ENCODE measurements around the gene LCE5A.
"Not testable (repeated sequence)": the region's sequence is repeated elsewhere in the genome, so short reads cannot be mapped to it uniquely, and the experiment has no call there.

The LCE5A gene

GRCh38 chr1:152515434-152515783 is 4.8 kb downstream of the LCE5A start:
- intact Hi-C loops (cut with DNase I): no loop called here
- peak in 4 of 10 donors; percentile 16 to 87 (median 65) for DNase-seq

GRCh38 chr1:152516082-152516481 is 5.5 kb downstream of the LCE5A start:
- no peak for DNase-seq
- intact Hi-C loops (cut with DNase I): no loop called here

DNA sequence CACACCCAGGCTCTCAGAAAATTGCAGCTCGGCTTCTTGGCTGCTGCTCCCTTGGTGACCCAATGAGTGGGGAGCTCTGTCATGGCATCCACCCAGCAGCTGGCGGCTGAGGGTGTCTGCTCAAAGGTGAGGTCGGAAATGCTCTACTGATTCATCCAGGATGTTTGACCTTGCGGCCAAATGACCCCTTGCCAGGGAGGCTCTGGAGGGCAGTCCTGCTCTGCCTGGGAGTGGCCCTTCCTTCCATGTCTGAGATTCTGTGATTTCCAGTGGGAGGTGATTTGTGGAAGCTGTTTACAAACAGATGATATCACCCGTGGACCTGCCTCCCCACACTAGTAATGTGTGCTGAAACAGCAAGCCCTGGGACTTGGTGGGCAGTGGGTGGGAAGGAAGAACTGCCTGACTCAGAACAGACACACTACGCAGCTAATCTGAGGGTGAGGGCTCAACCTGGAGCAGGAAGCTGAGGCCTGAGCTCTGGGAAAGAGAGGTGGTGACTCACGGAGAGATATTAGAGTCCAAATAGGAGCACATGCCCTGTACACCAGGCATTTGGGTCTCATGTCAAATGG is 6.7 kb downstream of the LCE5A start:
- intact Hi-C loops (cut with DNase I): no loop called here

DNA sequence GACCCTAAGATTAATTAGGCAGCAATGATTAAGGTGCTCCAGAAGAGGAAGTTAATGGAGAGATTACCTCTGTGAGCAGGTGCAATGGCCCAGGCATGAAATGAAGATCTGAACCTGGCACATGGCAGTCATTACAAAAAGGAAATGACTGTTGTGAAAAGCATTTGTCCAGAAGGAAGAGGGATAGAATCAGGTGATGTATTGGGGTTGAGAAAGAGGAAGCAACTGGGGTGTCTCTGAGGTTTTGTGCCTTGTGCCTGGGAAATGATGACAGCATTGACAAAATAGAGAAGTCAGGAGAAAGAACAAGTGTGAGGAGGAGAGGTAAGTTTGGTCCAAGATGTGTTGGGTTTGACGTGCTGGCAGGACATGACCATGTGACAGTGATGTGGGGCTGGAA is 9.2 kb downstream of the LCE5A start:
- intact Hi-C loops (cut with DNase I): no loop called here

More for the DNA sequence above, 6.7 kb downstream of the LCE5A start:
- no peak for DNase-seq

DNA sequence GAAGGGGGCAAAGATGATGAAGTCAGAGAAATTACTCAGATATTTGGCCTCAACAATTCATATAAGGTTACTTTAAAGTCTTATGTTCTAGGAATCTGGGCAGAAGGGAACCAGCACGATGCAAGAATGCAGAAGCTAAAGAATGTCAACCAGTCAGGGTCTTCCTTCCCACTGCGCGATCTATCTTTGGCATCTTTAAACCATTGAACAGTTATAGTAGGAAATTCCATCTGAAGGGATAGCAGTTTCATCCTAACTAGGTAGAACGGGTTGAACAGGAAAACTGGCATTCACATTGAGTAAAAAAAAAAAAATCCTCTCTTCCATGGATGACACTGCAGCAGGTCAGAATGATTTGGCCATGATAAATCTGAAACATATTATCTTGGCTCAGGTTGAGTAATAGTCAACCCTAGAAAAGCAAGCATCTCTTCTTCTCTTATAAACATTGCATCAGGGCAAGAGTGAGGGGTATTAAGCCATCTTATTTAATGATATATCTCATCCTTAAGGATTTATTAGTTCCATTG is 10.0 kb downstream of the LCE5A start:
- DNase-seq: no peak
- intact Hi-C loops (cut with DNase I): no loop called here

More for the DNA sequence above, 9.2 kb downstream of the LCE5A start:
- DNase-seq: no peak

DNA sequence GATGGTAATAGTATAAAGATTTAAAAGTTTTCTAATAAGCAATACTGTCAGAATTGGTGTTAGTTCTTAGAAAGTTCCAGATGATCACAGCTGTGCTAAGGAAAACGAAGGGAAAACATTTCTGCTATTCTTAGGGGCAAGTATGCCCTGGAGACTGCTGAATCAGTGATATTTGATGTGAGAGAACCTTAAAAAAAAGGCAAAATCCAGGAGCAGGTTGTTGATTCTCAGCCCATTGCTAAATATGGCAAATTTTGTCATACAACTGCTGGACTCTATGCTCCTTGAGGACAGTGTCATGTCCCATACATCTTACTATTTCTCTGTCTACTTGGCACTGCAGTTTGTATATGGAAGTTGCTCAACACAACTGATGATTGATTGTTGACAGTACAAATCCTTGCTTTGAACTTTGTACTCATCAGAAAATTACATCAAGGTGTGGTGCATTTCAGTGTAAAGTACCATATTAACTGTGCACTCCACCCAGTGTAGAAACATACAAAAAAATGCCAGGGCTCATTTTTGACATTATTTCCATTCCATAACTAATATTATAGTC is 14.6 kb downstream of the LCE5A start:
- intact Hi-C loops (cut with DNase I): no loop called here

GRCh38 chr1:152533327-152533938 is 22.8 kb downstream of the LCE5A start:
- intact Hi-C loops (cut with DNase I): no loop called here
- DNase-seq: peak in 1 of 10 donors; percentile 30

More for the DNA sequence above, 14.6 kb downstream of the LCE5A start:
- DNase-seq: no peak

DNA sequence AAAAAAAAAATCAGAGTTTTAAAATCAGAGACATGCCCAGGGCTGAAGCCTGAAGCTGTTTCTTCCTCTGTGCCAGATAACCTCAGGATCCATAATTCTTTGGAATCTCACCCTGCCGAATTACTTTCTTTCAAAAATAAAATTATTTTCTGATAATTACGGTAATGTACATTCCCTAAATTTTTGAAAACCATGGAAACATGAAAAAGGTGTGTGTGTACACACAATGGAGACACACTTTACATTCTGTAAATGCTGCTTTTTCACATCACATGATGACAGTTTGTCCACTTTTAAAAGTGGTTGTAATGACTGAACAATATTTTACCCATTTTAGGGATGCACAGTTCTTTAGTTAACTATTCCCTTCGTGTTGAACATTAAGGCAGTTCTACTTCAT is 25.2 kb downstream of the LCE5A start:
- DNase-seq: no peak
- intact Hi-C loops (cut with DNase I): no loop called here

GRCh38 chr1:152537496-152537895 is 26.9 kb downstream of the LCE5A start:
- intact Hi-C loops (cut with DNase I): no loop called here
- no peak for DNase-seq

GRCh38 chr1:152539901-152540300 is 29.3 kb downstream of the LCE5A start:
- intact Hi-C loops (cut with DNase I): no loop called here
- no peak for DNase-seq

GRCh38 chr1:152543820-152544219 is 33.2 kb downstream of the LCE5A start:
- intact Hi-C loops (cut with DNase I): no loop called here
- DNase-seq: no peak

DNA sequence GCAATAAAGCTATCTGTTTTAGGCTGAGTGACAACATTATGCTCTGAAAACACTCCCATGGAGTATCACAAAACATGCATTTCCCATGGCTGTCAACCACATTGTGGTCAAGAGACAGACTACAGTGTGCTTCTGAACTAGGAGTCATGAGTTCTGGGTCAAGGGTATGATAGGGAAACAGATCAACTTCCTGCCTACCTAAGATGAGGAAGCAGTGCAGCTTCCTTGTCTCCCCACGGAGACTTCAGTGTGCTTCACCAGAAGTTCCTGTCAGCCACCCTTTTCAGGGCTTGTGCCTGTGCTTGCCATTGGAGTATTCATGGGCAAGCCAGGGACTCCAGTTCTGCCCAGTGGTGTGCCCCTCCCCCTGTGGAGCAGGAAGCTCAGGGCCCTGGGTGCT is 36.1 kb downstream of the LCE5A start:
- no peak for DNase-seq
- intact Hi-C loops (cut with DNase I): no loop called here

DNA sequence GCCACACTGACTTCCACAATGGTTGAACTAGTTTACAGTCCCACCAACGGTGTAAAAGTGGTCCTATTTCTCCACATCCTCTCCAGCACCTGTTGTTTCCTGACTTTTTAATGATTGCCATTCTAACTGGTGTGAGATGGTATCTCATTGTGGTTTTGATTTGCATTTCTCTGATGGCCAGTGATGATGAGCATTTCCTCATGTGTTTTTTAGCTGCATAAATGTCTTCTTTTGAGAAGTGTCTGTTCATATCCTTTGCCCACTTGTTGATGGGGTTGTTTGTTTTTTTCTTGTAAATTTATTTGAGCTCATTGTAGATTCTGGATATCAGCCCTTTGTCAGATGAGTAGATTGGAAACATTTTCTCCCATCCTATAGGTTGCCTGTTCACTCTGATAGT is 37.8 kb downstream of the LCE5A start:
- DNase-seq; intact Hi-C loops (cut with DNase I): not testable (repeated sequence)
